Activated T-cell treated with anti-CD3 and anti-CD28 coated beads, Interleukin-2, amount 50 U/mL, for 1 hour (primary cell): ENCODE data around the gene LRMDA.

ENCODE experiments used
- DNase-seq: peaks from one replicate; pipeline ENCODE4 v3.0.0-alpha.2; 2020

LRMDA gene

DNA sequence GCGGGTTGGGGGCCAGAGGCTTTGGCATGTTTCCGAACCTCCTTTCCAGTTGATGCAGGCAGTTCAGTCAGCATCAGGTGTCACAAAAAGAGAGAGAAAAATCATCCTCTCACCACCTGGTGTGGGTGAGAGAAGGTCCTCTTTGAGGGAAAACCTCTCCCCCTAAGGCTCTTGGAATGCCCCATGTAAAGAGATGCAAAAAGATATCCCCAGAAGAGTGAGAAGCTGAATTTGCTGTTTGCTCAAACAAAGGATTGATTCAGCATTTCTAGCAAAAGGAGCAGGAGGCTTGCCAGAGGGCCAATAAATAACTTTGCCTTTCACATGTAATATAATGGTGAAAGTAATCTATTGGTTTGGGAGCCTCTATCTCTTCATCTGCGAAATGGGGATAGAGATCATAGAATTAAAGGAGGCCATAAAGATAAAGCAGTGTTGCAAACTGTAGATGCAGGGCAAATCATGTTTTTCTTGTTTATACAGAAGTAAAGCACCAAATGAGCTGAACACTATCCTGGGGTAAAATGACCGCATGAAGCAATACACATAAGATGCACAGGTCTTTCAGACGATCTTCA is 425.9 kb downstream of the LRMDA start:
- DNase-seq = no peak

- no peak for DNase-seq
Observed at GRCh38 chr10:75857896-75858295, 426.5 kb downstream of the LRMDA start.

GRCh38 chr10:75858339-75858738 is 426.9 kb downstream of the LRMDA start:
- DNase-seq = no peak

DNA sequence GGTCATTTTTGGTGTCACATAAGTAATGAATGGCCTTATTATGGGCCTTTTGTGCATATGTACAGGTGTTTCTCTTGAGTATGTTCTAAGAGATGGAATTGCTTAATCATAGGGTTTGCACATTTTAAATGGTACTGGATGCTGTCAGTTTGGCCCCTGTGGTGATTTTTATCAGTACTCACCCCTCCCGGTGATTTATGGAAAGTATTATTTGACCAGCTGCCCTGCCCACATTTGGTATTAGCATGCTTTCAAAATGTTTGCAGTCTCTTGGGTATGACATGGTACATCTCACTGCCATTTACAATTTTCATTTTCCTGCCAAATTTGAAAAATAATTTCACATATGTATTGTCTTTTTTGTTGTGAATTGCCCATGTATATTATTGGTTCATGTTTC is 427.7 kb downstream of the LRMDA start:
- DNase-seq = no peak

GRCh38 chr10:75860009-75860408 is 428.6 kb downstream of the LRMDA start:
- no peak for DNase-seq

DNA sequence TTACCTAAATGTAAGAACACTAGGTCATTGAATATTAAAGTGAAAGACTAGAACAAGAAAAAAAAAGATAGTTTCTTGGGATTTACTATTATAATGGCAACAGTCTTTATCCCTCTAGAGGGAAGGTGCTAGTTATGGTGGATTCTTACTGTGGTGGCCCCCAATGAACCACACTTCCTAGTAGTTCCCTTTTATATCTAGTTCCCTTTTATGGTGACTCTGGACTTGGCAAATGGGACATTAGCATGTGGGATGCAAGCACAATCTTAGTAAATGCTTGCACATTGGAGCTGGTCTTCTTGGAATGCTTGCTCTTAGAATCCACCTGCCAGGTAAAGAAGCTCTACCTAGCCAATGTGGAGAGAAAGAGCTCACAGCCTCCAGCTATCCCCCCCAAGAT is 430.2 kb downstream of the LRMDA start:
- DNase-seq = no peak

DNA sequence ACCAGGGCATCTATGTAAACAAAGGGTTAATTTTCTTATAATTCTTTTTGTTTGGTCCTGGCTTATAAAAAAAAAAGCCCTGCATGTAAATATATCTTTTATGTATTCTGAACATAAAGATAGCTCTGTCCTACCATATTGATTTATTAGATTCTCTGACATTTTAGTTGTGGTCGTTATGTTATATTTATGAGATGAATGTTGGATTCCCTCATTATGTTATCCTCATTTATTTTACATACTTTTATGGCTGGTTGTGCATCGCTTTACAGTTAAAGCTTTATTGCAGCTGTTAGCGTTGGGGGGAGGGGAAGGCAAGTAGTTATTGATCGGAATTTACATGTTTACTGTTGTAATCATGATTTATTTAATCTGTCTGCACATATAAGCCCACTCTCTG is 431.5 kb downstream of the LRMDA start:
- DNase-seq = no peak

GRCh38 chr10:75864717-75865116 is 433.3 kb downstream of the LRMDA start:
- no peak for DNase-seq

GRCh38 chr10:75865413-75866299 is 434.2 kb downstream of the LRMDA start:
- no peak for DNase-seq

DNA sequence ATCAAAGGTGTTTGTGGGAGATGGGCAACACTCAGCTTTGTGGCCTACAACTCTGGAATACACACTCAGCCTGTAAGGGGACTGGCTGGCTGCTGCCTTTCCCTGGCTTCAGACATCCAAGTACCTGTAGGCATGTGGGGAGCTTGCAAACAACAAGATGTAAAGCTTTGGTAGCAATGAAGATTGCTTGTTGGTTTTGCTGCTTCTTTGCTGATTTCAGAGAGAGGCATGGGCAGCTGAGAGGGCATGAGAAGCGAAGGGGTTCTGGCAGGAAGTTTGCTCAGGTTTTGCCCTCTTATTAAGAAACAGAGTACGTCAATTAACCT is 434.8 kb downstream of the LRMDA start:
- DNase-seq = no peak

DNA sequence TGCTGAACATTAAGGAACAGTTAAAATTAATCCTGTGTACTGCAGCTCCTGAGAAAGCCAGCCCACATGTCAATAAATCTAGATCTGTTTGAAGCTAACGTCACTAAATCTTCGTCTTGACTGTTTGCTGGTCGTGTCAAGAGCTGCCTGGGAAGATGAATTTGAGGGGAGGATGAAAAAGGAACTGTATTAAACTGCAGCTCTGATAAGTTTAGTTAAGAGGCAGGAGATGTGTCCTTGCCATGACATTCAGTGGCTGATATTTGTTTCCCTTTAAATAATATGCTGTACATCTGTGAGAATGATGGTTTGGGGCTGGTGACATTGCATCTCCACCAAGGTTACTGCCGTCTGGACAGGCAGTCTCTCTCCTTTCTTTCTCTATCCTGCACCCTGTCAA is 435.3 kb downstream of the LRMDA start:
- no peak for DNase-seq

- no peak for DNase-seq
Observed at GRCh38 chr10:75868574-75868973, 437.1 kb downstream of the LRMDA start.

DNA sequence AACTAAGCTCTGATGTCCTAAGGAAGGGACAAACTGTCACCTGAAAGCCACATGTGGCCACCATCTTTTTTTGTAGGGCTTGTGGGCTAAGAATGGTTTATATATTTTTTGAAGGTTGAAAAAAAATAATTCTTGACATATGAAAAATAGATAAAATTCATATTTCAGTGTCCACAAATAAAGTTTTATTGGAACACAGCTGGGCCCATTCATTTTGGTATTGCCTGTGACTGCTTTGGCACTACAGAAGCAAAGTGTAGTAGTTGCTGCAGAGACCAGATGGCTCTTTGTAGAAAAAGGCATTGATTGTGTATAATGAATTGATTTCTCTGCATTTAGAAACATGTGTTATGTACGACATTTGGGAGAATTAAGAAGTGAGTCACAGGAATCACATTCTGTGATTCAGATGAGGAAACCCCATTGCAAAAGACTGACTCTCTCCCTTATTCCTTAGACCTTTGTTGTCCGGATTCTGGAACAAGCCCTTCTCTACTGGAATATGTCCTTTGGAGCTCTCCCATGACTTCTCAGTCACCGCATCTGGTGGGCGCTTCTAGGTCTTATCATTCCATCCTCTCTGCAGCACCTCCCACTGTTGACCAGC is 438.7 kb downstream of the LRMDA start:
- DNase-seq = no peak

- DNase-seq = no peak
Observed at GRCh38 chr10:75875740-75876139, 444.3 kb downstream of the LRMDA start.

GRCh38 chr10:75876710-75877109 is 445.3 kb downstream of the LRMDA start:
- no peak for DNase-seq

DNA sequence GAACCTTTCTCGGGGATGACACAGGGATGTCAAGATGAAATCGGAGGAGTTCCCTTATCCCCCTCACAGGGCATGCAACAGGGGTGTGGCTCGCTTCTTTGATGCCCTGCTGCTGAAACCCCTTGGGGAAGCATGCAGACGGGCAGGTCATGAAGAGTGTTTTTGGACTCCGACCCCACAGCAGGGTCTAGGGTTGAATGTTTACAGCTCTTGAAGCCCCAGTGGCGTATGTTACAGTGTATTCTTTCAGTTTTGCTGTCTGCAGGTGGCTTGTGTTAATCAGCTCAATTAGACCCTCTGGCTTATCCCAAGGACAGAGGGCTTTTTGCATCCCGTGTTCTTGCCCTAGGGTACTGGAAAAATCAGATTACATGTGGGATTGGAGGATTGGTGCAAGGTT is 446.5 kb downstream of the LRMDA start:
- DNase-seq = no peak

DNA sequence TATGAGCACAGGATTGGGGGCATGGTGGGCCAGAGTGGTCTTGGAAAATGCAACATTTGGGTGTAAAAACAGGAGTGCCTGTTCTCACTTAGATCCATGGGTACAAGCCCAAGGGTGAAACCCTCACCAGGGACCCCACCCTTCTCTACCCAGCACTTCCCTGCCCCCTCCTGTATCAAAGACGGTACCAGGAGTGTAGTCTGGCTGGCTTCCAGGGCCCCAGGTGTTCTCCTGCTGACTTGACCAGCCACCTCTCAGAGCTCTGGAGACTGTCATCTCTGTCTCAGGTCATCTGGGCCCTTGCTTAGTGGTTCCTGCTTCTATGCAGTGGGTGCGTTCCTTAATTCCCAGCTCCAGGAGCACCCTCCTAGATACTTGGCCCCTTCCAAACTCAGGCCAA is 447.2 kb downstream of the LRMDA start:
- no peak for DNase-seq

DNA sequence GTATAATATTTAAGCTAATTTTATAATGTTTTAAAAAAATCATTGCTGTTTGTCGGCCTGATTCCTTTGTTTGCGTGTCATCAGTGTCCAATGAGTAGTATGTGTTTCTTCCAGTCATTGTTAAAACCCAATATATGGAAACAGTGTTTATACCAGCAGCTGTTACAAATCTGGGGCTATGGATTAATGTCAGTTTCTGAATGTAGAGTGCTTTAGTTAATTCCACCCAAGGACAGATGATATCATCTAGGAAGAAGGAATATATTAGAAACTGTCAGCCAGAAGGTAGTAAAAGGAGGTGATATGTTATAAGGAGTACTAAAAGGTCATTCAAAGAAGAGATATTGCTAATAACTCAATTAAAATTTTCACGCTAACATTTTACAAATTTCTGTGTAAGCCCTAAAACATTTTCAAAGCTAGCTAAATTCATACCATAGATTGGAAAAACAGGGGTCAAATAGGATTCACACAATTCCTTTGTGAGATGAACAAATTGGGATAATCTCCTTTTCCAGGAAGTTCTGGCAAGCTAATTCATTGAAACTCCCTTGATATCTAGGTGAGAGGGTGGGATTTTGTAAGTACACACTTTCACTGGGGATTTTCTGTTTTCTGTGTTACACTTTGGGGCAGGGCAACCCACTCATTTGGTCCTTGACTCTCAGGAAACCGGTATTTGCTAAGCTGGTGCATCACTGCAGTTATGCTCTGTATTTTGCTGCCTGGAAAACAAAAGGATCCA is 448.8 kb downstream of the LRMDA start:
- no peak for DNase-seq

DNA sequence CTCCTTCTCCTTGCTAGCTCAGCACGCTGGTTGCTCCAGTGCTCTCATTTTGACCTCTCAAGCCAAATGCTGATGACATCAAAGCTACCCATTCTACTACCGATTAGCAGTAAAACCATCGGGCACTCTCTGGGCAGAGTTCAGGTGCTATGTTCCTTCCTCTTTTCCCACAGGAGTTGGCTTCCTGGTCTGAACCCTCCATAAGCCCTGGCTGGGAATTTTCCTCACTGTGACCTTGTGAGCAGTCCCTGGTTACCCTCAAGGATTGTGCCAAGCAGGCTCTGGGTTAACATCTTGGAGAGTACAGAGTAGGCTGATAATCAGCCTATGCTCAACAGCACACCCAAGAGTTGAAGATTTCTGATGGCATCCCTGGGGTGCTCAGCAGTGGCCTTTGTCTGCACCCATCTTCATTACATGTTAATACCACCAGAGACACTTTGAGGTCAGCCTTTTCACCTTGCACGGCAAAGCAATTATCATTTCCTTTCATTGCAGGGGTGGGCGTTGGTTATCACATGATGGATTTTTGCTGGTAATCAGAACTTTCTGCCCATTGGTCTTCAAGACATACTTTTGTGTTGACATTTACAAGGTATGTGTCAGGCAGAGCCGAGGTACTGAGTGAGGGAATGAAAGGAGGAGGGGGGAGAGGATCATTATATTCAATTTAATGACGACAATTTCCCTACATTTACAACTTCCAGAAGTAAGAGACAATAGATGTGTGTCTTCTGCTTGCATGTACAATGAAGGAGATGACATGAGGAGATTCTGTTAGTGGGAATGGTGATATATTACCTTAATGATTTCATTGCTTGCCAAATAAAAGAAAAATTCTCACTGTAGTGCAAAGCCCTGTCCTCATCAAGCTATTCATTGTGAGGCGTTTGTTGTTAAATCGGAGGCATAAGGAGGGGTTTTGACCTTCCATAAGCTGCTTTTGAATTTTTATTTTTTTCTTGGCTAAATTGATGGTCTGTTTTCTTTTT is 452.0 kb downstream of the LRMDA start:
- DNase-seq = no peak

DNA sequence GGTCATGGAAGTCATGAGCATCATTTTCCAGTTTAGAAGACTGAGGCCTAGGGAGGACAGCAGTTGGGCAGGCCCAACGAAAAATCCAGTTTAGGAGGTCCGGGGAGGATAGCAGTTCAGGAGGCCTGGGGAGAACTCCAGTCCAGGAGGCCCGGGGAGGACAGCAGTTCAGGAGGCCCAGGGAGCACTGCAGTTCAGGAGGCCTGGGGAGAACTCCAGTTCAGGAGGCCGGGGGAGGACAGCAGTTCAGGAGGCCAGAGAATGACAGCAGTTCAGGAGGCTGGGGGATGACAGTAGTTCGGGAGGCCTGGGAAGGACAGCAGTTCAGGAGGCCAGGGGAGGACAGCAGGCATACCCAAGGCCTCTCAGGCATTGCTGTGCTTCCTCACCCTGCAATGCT is 453.4 kb downstream of the LRMDA start:
- DNase-seq = no peak

DNA sequence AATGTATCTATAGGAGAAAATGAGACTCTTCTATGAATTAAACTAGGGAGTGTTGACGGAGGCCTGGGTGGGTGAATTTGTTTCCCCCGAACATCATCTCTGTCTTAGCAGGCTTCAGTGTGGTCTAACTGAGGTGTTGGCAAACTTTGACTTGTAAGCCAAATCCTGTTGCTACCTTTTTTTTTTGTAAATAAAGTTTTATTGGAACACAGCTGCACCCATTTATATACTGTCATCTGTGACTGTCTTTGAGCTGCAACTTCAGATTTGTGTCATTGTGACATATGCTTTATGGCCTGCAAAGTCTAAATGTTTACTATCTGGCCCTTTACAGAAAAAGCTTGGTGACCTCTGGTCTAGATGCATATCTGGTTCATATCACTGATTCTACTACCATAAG is 455.9 kb downstream of the LRMDA start:
- DNase-seq = no peak

DNA sequence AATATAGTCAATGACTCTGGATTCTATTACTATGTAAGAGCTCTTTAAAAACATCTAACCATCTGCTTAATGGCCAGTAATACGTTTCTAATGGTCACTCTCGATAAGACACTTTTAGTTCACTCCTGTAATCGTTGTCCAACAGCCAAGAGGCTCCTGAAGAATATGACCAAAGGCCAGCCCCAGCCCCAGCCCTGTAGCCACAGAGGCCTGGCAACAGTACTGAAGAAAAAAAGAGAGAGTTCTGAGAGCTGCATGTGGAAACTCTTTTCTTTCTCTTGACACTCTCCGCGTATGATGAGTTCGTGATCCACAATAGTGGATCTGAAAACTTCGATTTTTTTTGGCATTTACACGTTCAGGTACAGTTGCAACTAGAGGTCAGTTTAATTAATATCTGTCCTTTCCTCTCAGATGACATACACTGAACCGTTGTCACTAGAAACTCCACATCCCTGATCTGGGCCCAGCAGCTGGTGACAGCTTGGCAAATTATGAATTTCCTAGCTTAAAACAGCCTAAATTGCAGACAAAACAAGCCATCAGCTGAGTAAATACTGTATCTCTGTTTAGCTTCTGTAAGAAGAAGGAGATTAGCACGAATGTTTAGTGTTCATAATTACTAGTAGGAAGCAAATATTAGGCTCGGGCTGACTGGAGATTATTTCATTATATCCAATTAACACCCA is 456.7 kb downstream of the LRMDA start:
- DNase-seq = no peak
